Measurements from ENCODE around the gene EHMT1.
"Not testable (repeated sequence)": the region's sequence is repeated elsewhere in the genome, so short reads cannot be mapped to it uniquely, and the experiment has no call there.

Gene EHMT1

DNA sequence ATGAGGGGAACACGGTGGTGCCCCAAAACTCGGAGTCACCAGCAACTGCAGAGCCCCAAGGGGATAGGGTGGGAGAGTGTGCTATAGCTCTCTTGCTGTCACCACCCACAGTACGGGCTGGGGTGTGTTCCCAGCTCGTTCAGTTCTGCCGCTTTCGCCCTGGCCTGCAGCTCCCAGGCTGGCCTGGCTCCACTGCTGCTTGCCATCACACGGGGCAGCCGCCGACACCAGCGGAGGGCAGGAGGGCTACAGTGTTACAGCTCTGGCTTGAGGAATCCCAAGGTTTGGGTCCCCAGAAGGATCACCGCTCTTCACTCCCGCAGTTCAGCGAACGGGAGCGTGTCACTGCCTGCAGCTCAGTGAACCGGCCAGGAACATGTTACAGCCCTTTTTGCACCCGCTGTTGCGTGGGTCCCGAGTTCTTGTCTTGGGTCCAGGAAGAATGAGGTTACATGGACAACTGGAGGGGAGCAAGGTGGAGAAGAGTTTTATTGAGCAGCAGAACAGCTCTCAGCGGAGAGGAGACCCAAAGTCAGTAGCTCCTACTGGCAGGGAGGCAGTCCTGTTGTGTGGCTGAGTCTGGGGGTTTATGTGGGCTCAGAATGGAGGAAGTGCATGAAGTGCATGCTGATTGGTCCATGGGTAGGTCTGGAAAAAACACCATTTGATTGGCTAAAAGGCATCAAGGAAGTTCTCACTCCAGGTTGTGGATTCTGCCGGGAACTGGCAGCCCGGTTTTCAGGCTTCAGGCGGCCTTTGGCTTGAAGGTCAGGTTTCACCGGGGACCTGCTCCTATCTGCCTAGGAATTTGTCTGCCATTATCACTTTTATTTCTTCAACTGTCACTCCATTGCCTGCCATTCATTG is 113.4 kb downstream of the EHMT1 start:
- H3K36me3 ChIP-seq (ENCODE audit: control insufficient read depth in 2 of 2, insufficient read depth in 2 of 2, low read length in 2 of 2): peaks cover 37 to 48% of the 10 kb centered on the region in 2 donors

DNA sequence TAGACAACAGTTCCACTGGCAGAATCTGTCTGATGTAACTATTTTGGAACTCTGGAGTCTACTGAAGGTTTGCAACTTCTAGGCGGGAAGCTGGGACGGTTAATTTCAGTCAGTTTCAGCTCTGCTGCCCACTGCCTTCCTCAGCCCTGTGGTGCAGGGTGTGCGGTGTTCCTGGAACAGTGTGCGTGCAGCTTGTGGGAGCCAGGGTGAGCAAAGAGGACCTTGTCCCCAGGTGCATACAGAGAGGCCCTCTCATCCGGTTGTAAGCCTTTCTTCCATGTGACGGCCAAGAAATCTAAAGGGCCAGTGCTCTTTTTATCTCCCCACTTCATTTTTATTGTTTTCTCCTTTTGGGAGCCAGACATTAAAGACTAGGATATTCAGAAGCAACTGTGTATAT is 114.6 kb downstream of the EHMT1 start:
- no peak overlapping the region for H3K27ac ChIP-seq (ENCODE audit: low read depth in 2 of 2, low read length in 2 of 2)
- H3K36me3 ChIP-seq (ENCODE audit: control insufficient read depth in 2 of 2, insufficient read depth in 2 of 2, low read length in 2 of 2): peaks cover 32 to 43% of the 10 kb centered on the region in 2 donors
- H3K27me3 ChIP-seq (ENCODE audit: control insufficient read depth in 2 of 2, insufficient read depth in 2 of 2, low read length in 2 of 2): no peaks in the 10 kb centered on the region
- H3K9ac ChIP-seq (ENCODE audit: low read depth in 1 of 2, low read length in 2 of 2): no peak overlapping the region
- no peak overlapping the region for H3K4me3 ChIP-seq (ENCODE audit: low read length in 2 of 2)
- no peaks in the 10 kb centered on the region for H3K9me3 ChIP-seq (ENCODE audit: control insufficient read depth in 2 of 2, low read length in 2 of 2)
- no peaks in the 10 kb centered on the region for H3K4me1 ChIP-seq (ENCODE audit: control insufficient read depth in 2 of 2, insufficient read depth in 2 of 2, low read length in 2 of 2)

More for the DNA sequence above, 113.4 kb downstream of the EHMT1 start:
- H3K27me3 ChIP-seq (ENCODE audit: control insufficient read depth in 2 of 2, insufficient read depth in 2 of 2, low read length in 2 of 2): no peaks in the 10 kb centered on the region
- H3K9me3 ChIP-seq (ENCODE audit: control insufficient read depth in 2 of 2, low read length in 2 of 2): no peaks in the 10 kb centered on the region
- no peaks in the 10 kb centered on the region for H3K4me1 ChIP-seq (ENCODE audit: control insufficient read depth in 2 of 2, insufficient read depth in 2 of 2, low read length in 2 of 2)
- H3K4me3 ChIP-seq (ENCODE audit: low read length in 2 of 2): no peak overlapping the region
- H3K27ac ChIP-seq (ENCODE audit: low read depth in 2 of 2, low read length in 2 of 2): no peak overlapping the region
- no peak overlapping the region for H3K9ac ChIP-seq (ENCODE audit: low read depth in 1 of 2, low read length in 2 of 2)

DNA sequence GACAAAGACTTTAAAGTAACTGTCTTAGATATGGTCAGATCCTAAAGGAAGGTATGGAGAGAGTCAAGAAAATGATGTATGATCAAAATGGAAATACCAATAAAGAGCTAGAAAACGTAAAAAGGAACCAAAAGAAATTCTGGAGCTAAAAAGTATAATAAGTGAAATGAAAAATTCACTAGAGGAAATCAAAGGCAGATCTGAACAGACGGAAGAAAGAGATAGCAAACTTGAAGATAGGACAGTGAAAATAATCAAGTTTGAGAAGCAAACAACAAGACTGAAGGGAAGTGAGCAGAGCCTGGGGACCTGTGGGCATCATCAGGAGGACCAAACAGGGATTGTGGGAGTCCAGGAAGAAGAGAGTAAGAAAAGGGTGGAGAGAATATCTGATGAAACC is 115.4 kb downstream of the EHMT1 start:
- H3K4me3 ChIP-seq (ENCODE audit: low read length in 2 of 2): no peak overlapping the region
- H3K9me3 ChIP-seq (ENCODE audit: control insufficient read depth in 2 of 2, low read length in 2 of 2): no peaks in the 10 kb centered on the region
- H3K4me1 ChIP-seq (ENCODE audit: control insufficient read depth in 2 of 2, insufficient read depth in 2 of 2, low read length in 2 of 2): no peaks in the 10 kb centered on the region
- H3K9ac ChIP-seq (ENCODE audit: low read depth in 1 of 2, low read length in 2 of 2): no peak overlapping the region
- no peaks in the 10 kb centered on the region for H3K27me3 ChIP-seq (ENCODE audit: control insufficient read depth in 2 of 2, insufficient read depth in 2 of 2, low read length in 2 of 2)
- peaks cover 30 to 37% of the 10 kb centered on the region in 2 donors for H3K36me3 ChIP-seq (ENCODE audit: control insufficient read depth in 2 of 2, insufficient read depth in 2 of 2, low read length in 2 of 2)
- H3K27ac ChIP-seq (ENCODE audit: low read depth in 2 of 2, low read length in 2 of 2): no peak overlapping the region

DNA sequence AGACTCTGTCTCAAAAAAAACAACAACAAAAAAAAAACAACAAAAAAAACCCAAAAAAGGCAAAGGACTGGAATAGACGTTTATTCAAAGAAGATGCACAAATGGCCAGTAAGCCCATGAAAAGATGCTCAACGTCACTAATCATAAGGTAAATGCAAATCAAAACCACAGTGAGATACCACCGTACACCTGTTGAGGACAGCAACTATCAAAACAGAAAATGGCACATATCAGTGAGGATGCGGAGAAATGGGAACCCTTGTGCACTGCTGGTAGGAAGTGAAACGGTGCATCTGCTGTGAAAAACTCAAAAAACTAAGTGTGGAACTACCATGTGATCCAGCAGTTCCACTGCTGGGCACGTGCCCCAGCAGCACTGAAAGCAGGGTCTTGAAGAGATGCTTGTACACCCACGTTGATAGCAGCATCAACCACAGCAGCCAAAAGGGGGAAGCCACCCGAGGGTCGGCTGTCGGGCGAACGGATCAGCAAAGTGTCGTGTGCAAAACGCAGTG is 119.4 kb downstream of the EHMT1 start:
- H3K9me3 ChIP-seq (ENCODE audit: control insufficient read depth in 2 of 2, low read length in 2 of 2); H3K9ac ChIP-seq (ENCODE audit: low read depth in 1 of 2, low read length in 2 of 2); H3K27ac ChIP-seq (ENCODE audit: low read depth in 2 of 2, low read length in 2 of 2); H3K4me1 ChIP-seq (ENCODE audit: control insufficient read depth in 2 of 2, insufficient read depth in 2 of 2, low read length in 2 of 2); H3K4me3 ChIP-seq (ENCODE audit: low read length in 2 of 2); H3K27me3 ChIP-seq (ENCODE audit: control insufficient read depth in 2 of 2, insufficient read depth in 2 of 2, low read length in 2 of 2): not testable (repeated sequence)
- H3K36me3 ChIP-seq (ENCODE audit: control insufficient read depth in 2 of 2, insufficient read depth in 2 of 2, low read length in 2 of 2): peaks cover 17 to 20% of the 10 kb centered on the region in 2 donors

DNA sequence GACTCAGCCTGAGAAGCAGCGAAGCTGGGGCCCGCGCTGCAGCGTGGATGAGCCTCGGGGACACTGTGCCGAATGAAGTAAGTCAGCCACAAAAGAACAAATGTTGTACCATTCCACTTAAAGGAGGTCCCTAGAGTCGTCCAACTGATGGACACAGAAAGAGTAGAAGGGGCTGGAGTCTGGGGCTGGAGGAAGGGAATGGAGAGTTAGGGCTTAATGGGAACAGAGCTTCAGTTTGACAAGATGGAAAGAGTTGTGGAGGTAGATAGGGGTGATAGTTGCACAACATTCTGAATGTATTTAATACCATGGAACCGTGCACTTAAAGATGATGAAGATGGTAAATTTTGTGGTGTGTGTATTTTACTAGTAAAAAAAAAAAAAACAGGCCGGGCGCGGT is 119.9 kb downstream of the EHMT1 start:
- H3K9ac ChIP-seq (ENCODE audit: low read depth in 1 of 2, low read length in 2 of 2): no peak overlapping the region
- no peak overlapping the region for H3K4me3 ChIP-seq (ENCODE audit: low read length in 2 of 2)
- H3K36me3 ChIP-seq (ENCODE audit: control insufficient read depth in 2 of 2, insufficient read depth in 2 of 2, low read length in 2 of 2): peaks cover 17 to 19% of the 10 kb centered on the region in 2 donors
- no peaks in the 10 kb centered on the region for H3K27me3 ChIP-seq (ENCODE audit: control insufficient read depth in 2 of 2, insufficient read depth in 2 of 2, low read length in 2 of 2)
- no peaks in the 10 kb centered on the region for H3K9me3 ChIP-seq (ENCODE audit: control insufficient read depth in 2 of 2, low read length in 2 of 2)
- peaks cover 0 to 2% of the 10 kb centered on the region in 2 donors for H3K4me1 ChIP-seq (ENCODE audit: control insufficient read depth in 2 of 2, insufficient read depth in 2 of 2, low read length in 2 of 2)
- no peak overlapping the region for H3K27ac ChIP-seq (ENCODE audit: low read depth in 2 of 2, low read length in 2 of 2)

DNA sequence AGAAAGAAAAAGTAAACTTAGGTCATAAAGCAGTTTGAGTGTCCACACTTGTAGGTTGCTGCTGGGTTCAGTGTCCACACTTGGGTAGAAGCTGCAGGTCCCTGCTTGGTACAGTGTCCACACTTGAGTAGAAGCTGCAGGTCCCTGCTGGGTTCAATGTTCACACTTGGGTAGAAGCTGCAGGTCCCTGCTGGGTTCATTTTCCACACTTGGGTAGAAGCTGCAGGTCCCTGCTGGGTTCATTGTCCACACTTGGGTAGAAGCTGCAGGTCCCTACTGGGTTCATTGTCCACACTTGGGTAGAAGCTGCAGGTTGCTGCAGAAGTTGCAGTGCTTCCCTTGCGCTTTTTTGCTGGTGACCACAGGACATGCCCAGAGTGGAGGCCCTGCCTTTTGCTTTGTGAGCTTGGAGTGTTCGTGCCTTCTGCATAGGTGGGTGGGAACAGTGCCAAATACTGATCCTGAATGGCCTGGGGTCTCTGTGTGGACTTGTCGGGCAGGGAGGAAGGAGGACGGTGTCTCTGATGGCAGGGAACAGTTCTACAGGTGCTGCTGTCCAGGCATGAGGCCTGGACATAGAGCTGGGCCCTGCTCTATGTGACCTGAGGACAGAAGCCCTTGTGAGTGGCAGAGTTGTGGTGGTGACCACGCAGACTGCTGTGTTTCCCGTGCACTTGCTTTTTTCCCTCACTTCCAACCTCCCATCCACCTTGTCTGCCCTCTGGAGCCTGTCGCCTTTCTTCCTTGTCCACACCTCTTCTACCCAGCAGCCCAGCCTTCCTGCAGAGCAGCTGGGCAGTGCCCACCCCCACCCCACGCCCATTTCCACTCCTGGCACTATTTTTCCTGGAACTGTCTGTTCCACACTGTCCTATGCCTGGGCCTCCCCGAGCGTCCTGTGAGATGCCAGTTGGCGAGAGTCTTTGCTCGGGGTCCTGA is 120.8 kb downstream of the EHMT1 start:
- no peak overlapping the region for H3K4me3 ChIP-seq (ENCODE audit: low read length in 2 of 2)
- H3K9me3 ChIP-seq (ENCODE audit: control insufficient read depth in 2 of 2, low read length in 2 of 2): no peaks in the 10 kb centered on the region
- H3K27me3 ChIP-seq (ENCODE audit: control insufficient read depth in 2 of 2, insufficient read depth in 2 of 2, low read length in 2 of 2): no peaks in the 10 kb centered on the region
- H3K9ac ChIP-seq (ENCODE audit: low read depth in 1 of 2, low read length in 2 of 2): no peak overlapping the region
- no peak overlapping the region for H3K27ac ChIP-seq (ENCODE audit: low read depth in 2 of 2, low read length in 2 of 2)
- H3K4me1 ChIP-seq (ENCODE audit: control insufficient read depth in 2 of 2, insufficient read depth in 2 of 2, low read length in 2 of 2): peaks cover 0 to 2% of the 10 kb centered on the region in 2 donors
- H3K36me3 ChIP-seq (ENCODE audit: control insufficient read depth in 2 of 2, insufficient read depth in 2 of 2, low read length in 2 of 2): peaks cover 21 to 27% of the 10 kb centered on the region in 2 donors

DNA sequence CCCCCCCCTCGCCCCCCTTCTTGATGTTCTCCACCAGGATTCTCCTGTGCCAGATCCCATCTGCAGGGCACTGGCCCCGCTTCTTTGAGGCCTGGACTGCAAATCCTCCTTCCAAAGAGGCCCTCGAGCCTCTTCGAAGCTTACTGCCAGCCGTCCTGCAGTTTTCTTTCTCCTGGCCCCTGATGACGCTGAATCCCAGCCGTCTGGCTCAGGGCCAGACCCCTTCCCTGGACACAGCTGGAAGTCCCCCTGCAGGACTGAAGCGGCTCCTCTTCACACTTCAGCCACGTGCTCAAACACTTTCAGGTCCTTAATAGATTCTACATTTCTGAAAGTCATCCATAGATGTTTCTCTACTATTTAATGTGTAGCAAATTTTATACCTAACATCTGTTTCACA is 121.5 kb downstream of the EHMT1 start:
- H3K36me3 ChIP-seq (ENCODE audit: control insufficient read depth in 2 of 2, insufficient read depth in 2 of 2, low read length in 2 of 2): peaks cover 26 to 32% of the 10 kb centered on the region in 2 donors

DNA sequence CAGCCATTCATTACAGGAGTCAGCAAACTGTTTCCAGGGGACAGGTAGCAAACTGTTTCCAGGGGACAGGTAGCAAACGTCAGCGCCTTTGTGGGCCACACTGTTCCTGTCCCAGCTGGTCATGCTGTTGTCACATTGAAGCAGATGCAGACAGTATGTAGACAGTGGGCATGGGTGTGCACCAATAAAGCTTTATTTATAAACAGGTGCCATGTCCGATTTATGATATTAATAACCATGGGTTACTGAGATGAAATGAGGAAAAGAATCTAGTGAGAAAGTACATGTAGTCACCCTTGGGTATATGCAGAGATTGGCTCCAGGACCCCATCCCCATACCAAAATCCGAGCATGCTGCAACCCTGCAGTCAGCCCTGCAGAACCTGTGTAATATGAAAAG is 122.5 kb downstream of the EHMT1 start:
- Histone ChIP-seq H3K27ac (ENCODE audit: low read depth in 2 of 2, low read length in 2 of 2) (no peak overlapping the region), H3K27me3 (ENCODE audit: control insufficient read depth in 2 of 2, insufficient read depth in 2 of 2, low read length in 2 of 2) (no peaks in the 10 kb centered on the region), H3K36me3 (ENCODE audit: control insufficient read depth in 2 of 2, insufficient read depth in 2 of 2, low read length in 2 of 2) (peaks cover 30 to 35% of the 10 kb centered on the region in 2 donors), H3K9me3 (ENCODE audit: control insufficient read depth in 2 of 2, low read length in 2 of 2) (no peaks in the 10 kb centered on the region), H3K4me3 (ENCODE audit: low read length in 2 of 2) (no peak overlapping the region), H3K4me1 (ENCODE audit: control insufficient read depth in 2 of 2, insufficient read depth in 2 of 2, low read length in 2 of 2) (peaks cover 0 to 2% of the 10 kb centered on the region in 2 donors), H3K9ac (ENCODE audit: low read depth in 1 of 2, low read length in 2 of 2) (no peak overlapping the region)

More for the DNA sequence above, 121.5 kb downstream of the EHMT1 start:
- Histone ChIP-seq H3K9me3 (ENCODE audit: control insufficient read depth in 2 of 2, low read length in 2 of 2) (no peaks in the 10 kb centered on the region), H3K27me3 (ENCODE audit: control insufficient read depth in 2 of 2, insufficient read depth in 2 of 2, low read length in 2 of 2) (no peaks in the 10 kb centered on the region), H3K9ac (ENCODE audit: low read depth in 1 of 2, low read length in 2 of 2) (no peak overlapping the region), H3K4me1 (ENCODE audit: control insufficient read depth in 2 of 2, insufficient read depth in 2 of 2, low read length in 2 of 2) (peaks cover 0 to 2% of the 10 kb centered on the region in 2 donors), H3K27ac (ENCODE audit: low read depth in 2 of 2, low read length in 2 of 2) (no peak overlapping the region), H3K4me3 (ENCODE audit: low read length in 2 of 2) (no peak overlapping the region)

DNA sequence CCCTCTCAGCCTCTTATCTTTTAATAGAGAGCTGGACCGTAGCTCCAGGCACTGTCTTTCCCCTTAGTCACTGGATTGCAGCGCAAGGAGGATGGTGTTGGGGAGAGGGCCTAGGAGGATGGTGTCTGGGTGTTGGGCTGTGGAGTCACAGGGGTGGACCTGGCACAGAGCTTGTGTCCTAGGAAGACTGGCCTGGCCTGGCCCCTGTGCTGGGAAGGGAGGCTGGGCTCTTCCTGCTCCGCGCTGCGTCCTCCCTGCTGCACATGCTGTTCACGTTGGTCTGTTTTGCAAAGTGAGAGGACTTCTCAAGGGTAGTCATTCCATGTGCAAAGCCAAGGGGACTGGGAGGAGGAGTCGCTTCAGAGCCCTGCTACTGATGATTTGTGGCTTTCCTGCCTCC is 123.9 kb downstream of the EHMT1 start:
- no peaks in the 10 kb centered on the region for H3K9me3 ChIP-seq (ENCODE audit: control insufficient read depth in 2 of 2, low read length in 2 of 2)
- no peak overlapping the region for H3K9ac ChIP-seq (ENCODE audit: low read depth in 1 of 2, low read length in 2 of 2)
- no peaks in the 10 kb centered on the region for H3K27me3 ChIP-seq (ENCODE audit: control insufficient read depth in 2 of 2, insufficient read depth in 2 of 2, low read length in 2 of 2)
- no peak overlapping the region for H3K4me3 ChIP-seq (ENCODE audit: low read length in 2 of 2)
- no peak overlapping the region for H3K27ac ChIP-seq (ENCODE audit: low read depth in 2 of 2, low read length in 2 of 2)
- H3K36me3 ChIP-seq (ENCODE audit: control insufficient read depth in 2 of 2, insufficient read depth in 2 of 2, low read length in 2 of 2): peaks cover 30 to 37% of the 10 kb centered on the region in 2 donors
- H3K4me1 ChIP-seq (ENCODE audit: control insufficient read depth in 2 of 2, insufficient read depth in 2 of 2, low read length in 2 of 2): peaks cover 0 to 2% of the 10 kb centered on the region in 2 donors

DNA sequence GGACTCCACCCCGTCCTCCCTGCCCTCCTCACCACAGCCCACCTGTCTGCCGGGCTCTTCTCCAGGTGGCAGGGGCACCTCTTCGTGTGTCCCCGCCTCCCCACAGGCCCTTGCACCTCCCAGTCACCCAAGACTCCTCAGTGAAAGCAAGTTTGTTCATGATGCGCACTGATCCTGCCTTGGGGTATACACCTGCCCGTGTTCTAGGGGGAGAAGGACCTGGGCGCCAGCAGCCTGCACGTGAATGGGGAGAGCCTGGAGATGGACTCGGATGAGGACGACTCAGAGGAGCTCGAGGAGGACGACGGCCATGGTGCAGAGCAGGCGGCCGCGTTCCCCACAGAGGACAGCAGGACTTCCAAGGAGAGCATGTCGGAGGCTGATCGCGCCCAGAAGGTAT is 124.9 kb downstream of the EHMT1 start:
- Histone ChIP-seq H3K36me3 (ENCODE audit: control insufficient read depth in 2 of 2, insufficient read depth in 2 of 2, low read length in 2 of 2) (peaks cover 38 to 41% of the 10 kb centered on the region in 2 donors), H3K4me1 (ENCODE audit: control insufficient read depth in 2 of 2, insufficient read depth in 2 of 2, low read length in 2 of 2) (peaks cover 0 to 2% of the 10 kb centered on the region in 2 donors)

More for the DNA sequence above, 124.9 kb downstream of the EHMT1 start:
- no peak overlapping the region for H3K27ac ChIP-seq (ENCODE audit: low read depth in 2 of 2, low read length in 2 of 2)
- no peaks in the 10 kb centered on the region for H3K27me3 ChIP-seq (ENCODE audit: control insufficient read depth in 2 of 2, insufficient read depth in 2 of 2, low read length in 2 of 2)
- no peaks in the 10 kb centered on the region for H3K9me3 ChIP-seq (ENCODE audit: control insufficient read depth in 2 of 2, low read length in 2 of 2)
- H3K9ac ChIP-seq (ENCODE audit: low read depth in 1 of 2, low read length in 2 of 2): no peak overlapping the region
- H3K4me3 ChIP-seq (ENCODE audit: low read length in 2 of 2): no peak overlapping the region
